HG02610 (cell line): ENCODE measurements around the gene FGGY.

ENCODE experiments used
- ATAC-seq: cut with Tn5 transposase; IDR thresholded peaks from one replicate; pipeline ENCODE4 v1.9.1; 2021; ENCODE audit warnings: mild to moderate bottlenecking, moderate library complexity; ENCODE audit not compliant: unreplicated experiment

FGGY gene

DNA sequence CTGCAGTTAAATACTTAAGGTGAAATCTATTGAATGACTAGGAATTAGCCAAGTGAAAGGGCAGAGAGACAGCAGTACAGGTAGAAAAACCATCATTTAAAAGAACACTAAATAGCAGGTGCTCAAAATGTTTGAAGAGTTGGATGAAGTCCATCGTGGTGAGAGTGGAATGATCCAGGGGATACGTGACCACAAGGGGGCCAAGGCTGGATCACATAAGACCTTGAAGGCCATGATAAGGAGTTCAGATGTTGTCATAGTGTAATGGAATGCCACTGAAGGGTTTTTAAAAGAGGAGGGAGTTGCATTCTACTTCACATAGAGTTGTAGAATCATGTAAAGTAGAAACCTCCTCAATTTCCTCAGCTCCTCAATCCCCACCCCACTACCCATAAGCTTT, 483.1 kb downstream of the FGGY start:
- ATAC-seq = no peak

DNA sequence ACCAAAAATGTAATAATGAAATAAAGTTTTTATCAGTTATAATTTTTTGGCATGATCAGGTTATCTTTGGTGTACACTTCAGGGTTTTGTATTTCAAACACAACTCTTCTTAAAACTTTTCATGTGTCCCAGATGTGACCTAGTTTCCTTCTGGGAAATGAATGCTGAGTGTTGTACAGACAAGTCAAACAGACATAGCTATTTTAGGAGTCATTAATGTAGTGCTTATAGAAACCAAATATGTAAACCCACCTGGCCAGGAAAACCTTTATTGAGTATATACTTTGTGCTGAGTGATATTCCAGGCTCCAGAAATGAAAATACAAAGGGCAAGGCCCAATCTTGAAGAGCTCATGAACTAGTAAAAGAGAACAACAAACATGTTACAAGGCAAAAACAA, 491.9 kb downstream of the FGGY start:
- no peak for ATAC-seq

GRCh38 chr1:59798600-59798999, 501.7 kb downstream of the FGGY start:
- ATAC-seq = no peak

- ATAC-seq = no peak
Observed at GRCh38 chr1:59803458-59804038, 506.7 kb downstream of the FGGY start.

GRCh38 chr1:59804301-59804700, 507.4 kb downstream of the FGGY start:
- ATAC-seq = no peak

DNA sequence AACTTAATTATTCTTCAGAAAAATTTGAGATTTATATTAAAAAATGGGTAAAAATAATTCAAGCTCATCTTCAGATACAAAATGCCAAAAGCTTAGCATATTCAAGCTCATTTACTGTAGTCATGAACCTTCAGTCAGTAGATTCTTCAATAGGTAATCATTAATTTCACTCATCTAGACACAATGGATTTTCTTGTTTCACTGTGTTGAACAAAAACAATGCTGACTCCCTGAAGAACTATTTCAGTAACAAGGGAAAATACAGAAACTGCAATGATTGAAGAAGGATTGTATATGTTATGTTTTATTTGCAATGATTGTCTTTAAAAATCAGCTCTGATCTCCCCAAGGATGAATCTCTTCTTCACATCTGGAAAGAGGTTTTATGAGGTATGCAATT, 508.7 kb downstream of the FGGY start:
- ATAC-seq = no peak
